Left ventricle myocardium inferior (tissue), 1 donor: Measurements from ENCODE around the gene ITIH4. TPM values are rescaled to one million over a fixed set of nuclear protein-coding genes. Genes with fewer than 3 reads are reported as not detected.

Experiments
- DNase-seq: peaks from one replicate; pipeline ENCODE4 v3.0.0-alpha.2; 2020
- H3K27ac ChIP-seq: fragments of 200-600 bp; replicated peaks from 2 replicates; pipeline ENCODE4 v1.8.0; 2021
- H3K27me3 ChIP-seq: fragments of 200-600 bp; 2 replicates; pipeline ENCODE4 v1.8.0; 2021; ENCODE audit warnings: low read depth
- H3K36me3 ChIP-seq: fragments of 200-600 bp; 2 replicates; pipeline ENCODE4 v1.8.0; 2021
- H3K4me1 ChIP-seq: fragments of 200-600 bp; 2 replicates; pipeline ENCODE4 v1.8.0; 2021
- H3K4me3 ChIP-seq: fragments of 200-600 bp; 2 replicates; pipeline ENCODE4 v1.8.0; 2021; ENCODE audit warnings: mild to moderate bottlenecking, moderate library complexity
- H3K9me3 ChIP-seq: fragments of 200-600 bp; replicated peaks from 2 replicates; pipeline ENCODE4 v1.8.0; 2021
- CTCF ChIP-seq: fragments of 200-600 bp; IDR thresholded peaks from 2 replicates; pipeline ENCODE4 v1.8.0; 2021; ENCODE audit warnings: antibody characterized with exemption, mild to moderate bottlenecking, borderline replicate concordance
- intact Hi-C: fragments of 100-400 bp; cut with micrococcal nuclease; formaldehyde crosslinking; loops from one replicate; pipeline ENCODE4 v1.11.0; 2022
- total RNA-seq: library from RNA; stranded (reverse); fragmentation: NEBNext Ultra II Directional; extraction: Animal tissue kit (Norgen Biotek cat#: 25700); gene quantifications from one replicate; pipeline ENCODE4 v1.2.1, GENCODE V29; 2021
- donor health status: DM: no; HTN: yes; CAD: no; lungs with severe emphysema.

ITIH4 gene
- total RNA-seq, 1 donor from 2014 or later: 5.0 TPM

GRCh38 chr3:52845691-52846431 is 15.4 kb upstream of the ITIH4 start:
- Histone ChIP-seq H3K36me3 (peaks cover 50% of the 10 kb centered on the region), H3K27ac (peak overlapping the region; percentile 86), H3K27me3 (no peaks in the 10 kb centered on the region), H3K4me3 (peak overlapping the region; percentile 12), H3K9me3 (no peaks in the 10 kb centered on the region), H3K4me1 (peaks cover 54% of the 10 kb centered on the region)
- no peak for DNase-seq
- peak; percentile 59 for TF ChIP-seq CTCF
- intact Hi-C loops: no loop called here

GRCh38 chr3:52845157-52845556 is 14.7 kb upstream of the ITIH4 start:
- no peaks in the 10 kb centered on the region for H3K9me3 ChIP-seq
- peak overlapping the region; percentile 12 for H3K4me3 ChIP-seq
- H3K27ac ChIP-seq: peak overlapping the region; percentile 86
- H3K27me3 ChIP-seq: no peaks in the 10 kb centered on the region
- H3K4me1 ChIP-seq: peaks cover 56% of the 10 kb centered on the region
- intact Hi-C loops: no loop called here
- peaks cover 48% of the 10 kb centered on the region for H3K36me3 ChIP-seq
- TF ChIP-seq CTCF: no peak
- peak; percentile 50 for DNase-seq

GRCh38 chr3:52844290-52844975 is 14.0 kb upstream of the ITIH4 start:
- peaks cover 42% of the 10 kb centered on the region for H3K36me3 ChIP-seq
- H3K27me3 ChIP-seq: no peaks in the 10 kb centered on the region
- no peak for TF ChIP-seq CTCF
- H3K9me3 ChIP-seq: no peaks in the 10 kb centered on the region
- H3K4me1 ChIP-seq: peaks cover 56% of the 10 kb centered on the region
- no peak for DNase-seq
- H3K27ac ChIP-seq: peak overlapping the region; percentile 86
- peak overlapping the region; percentile 12 for H3K4me3 ChIP-seq
- intact Hi-C loops: no loop called here

GRCh38 chr3:52843881-52844280 is 13.4 kb upstream of the ITIH4 start:
- DNase-seq: no peak

More at GRCh38 chr3:52843881-52844280, 13.4 kb upstream of the ITIH4 start:
- Histone ChIP-seq H3K36me3 (peaks cover 38% of the 10 kb centered on the region), H3K27ac (peak overlapping the region; percentile 86), H3K4me1 (peaks cover 56% of the 10 kb centered on the region), H3K9me3 (no peaks in the 10 kb centered on the region), H3K27me3 (no peaks in the 10 kb centered on the region), H3K4me3 (no peak overlapping the region)
- intact Hi-C loops: no loop called here
- TF ChIP-seq CTCF: no peak
